Naive thymus-derived CD4-positive, alpha-beta T cell (primary cell): ENCODE data around the gene MAP1S. TPM values are rescaled to one million over a fixed set of nuclear protein-coding genes. Genes with fewer than 3 reads are reported as not detected.

ENCODE experiments used
- ATAC-seq: fragments of 150-1000 bp; cut with Tn5 transposase; 2 replicates; pipeline ENCODE4 v1.10.0; 2021; ENCODE audit warnings: mild to moderate bottlenecking, moderate library complexity
- CTCF ChIA-PET: fragments of 350-600 bp; sonication (Branson Sonifier 250); formaldehyde crosslinking; loops from one replicate; lab custom pipeline; 2021; ENCODE audit warnings: antibody characterized with exemption; lab: Charles Lee
- POLR2A ChIA-PET: fragments of 350-600 bp; sonication (Branson Sonifier 250); formaldehyde crosslinking; loops from one replicate; lab custom pipeline; 2021; ENCODE audit warnings: antibody characterized with exemption, inconsistent platforms; lab: Charles Lee
- DNase-seq, 9 donors: peaks; one replicate each; pipeline versions ENCODE4 v3.0.0 to v3.0.0-alpha.2; 2020 to 2022; ENCODE audit warnings: mixed read lengths in 1 of 9
- H3K27ac ChIP-seq: one replicate; pipeline ENCODE4 v1.7.0; 2013; ENCODE audit warnings: mild to moderate bottlenecking, low read depth, low read length, moderate library complexity
- H3K27me3 ChIP-seq, 2 donors: one replicate each; pipeline ENCODE4 v1.7.0; 2013; ENCODE audit warnings: low read length in 2 of 2, mild to moderate bottlenecking in 2 of 2, moderate library complexity in 2 of 2; ENCODE audit not compliant: control insufficient read depth in 2 of 2, insufficient read depth in 2 of 2
- H3K36me3 ChIP-seq, 3 experiments: 1 replicate in 2 of 3; 2 replicates in 1 of 3; pipeline ENCODE4 v1.7.0; 2013; ENCODE audit warnings: low read length in 3 of 3, mild to moderate bottlenecking in 3 of 3, moderate library complexity in 1 of 3; ENCODE audit not compliant: insufficient read depth in 3 of 3, control insufficient read depth in 2 of 3
- H3K4me1 ChIP-seq, 2 donors: one replicate each; pipeline ENCODE4 v1.7.0; 2013; ENCODE audit warnings: low read length in 2 of 2, mild to moderate bottlenecking in 2 of 2, moderate library complexity in 1 of 2; ENCODE audit not compliant: control insufficient read depth in 2 of 2, insufficient read depth in 2 of 2
- H3K4me3 ChIP-seq: 2 replicates; pipeline ENCODE4 v1.7.0; 2013; ENCODE audit warnings: mild to moderate bottlenecking, low read length
- H3K9me3 ChIP-seq, 3 experiments: 1 replicate in 2 of 3; 2 replicates in 1 of 3; pipeline ENCODE4 v1.7.0; 2013; ENCODE audit warnings: low read length in 3 of 3; ENCODE audit not compliant: control insufficient read depth in 2 of 3
- H3K27ac Mint-ChIP-seq, 9 donors: one replicate each; pipeline ENCODE4 v1.8.0; 2020 to 2022; ENCODE audit warnings: mixed read lengths in 9 of 9, mild to moderate bottlenecking in 8 of 9, moderate library complexity in 5 of 9, inconsistent platforms in 2 of 9
- H3K27me3 Mint-ChIP-seq, 5 donors: one replicate each; pipeline ENCODE4 v1.8.0; 2021 to 2022; ENCODE audit warnings: mixed read lengths in 5 of 5, mild to moderate bottlenecking in 1 of 5
- H3K36me3 Mint-ChIP-seq, 5 donors: one replicate each; pipeline ENCODE4 v1.8.0; 2020 to 2022; ENCODE audit warnings: mixed read lengths in 5 of 5, mild to moderate bottlenecking in 3 of 5, inconsistent platforms in 1 of 5
- H3K4me1 Mint-ChIP-seq, 7 donors: one replicate each; pipeline ENCODE4 v1.8.0; 2020 to 2022; ENCODE audit warnings: mixed read lengths in 7 of 7, mild to moderate bottlenecking in 3 of 7, inconsistent platforms in 1 of 7
- H3K4me3 Mint-ChIP-seq, 10 donors: one replicate each; pipeline ENCODE4 v1.8.0; 2020 to 2022; ENCODE audit warnings: mild to moderate bottlenecking in 10 of 10, mixed read lengths in 10 of 10, moderate library complexity in 6 of 10, inconsistent platforms in 2 of 10
- H3K9me3 Mint-ChIP-seq, 11 donors: one replicate each; pipeline ENCODE4 v1.8.0; 2020 to 2022; ENCODE audit warnings: mixed read lengths in 11 of 11, mild to moderate bottlenecking in 4 of 11, inconsistent platforms in 1 of 11, moderate library complexity in 1 of 11
- intact Hi-C, 2 donors: fragments of 100-400 bp; cut with micrococcal nuclease; formaldehyde crosslinking; loops; one replicate each; pipeline ENCODE4 v1.15.1; 2023
- polyA plus RNA-seq, 2 donors: library from polyadenylated mRNA; unstranded; fragments of 300-500 nt; fragmentation: Illumina TruSeq; gene quantifications; one replicate each; pipeline ENCODE4 v1.2.3, GENCODE V29; 2021
- total RNA-seq, 6 experiments: library from RNA in 5 of 6; stranded (reverse) in 5 of 6; gene quantifications; 1 replicate in 5 of 6; 2 replicates in 1 of 6; pipeline ENCODE4 v1.2.3 and lab custom pipeline; 2021 to 2026

The MAP1S gene
- total and polyA plus RNA-seq, 7 experiments from 2014 or later = 21.9 to 73.8 (median 49.8) TPM

DNA sequence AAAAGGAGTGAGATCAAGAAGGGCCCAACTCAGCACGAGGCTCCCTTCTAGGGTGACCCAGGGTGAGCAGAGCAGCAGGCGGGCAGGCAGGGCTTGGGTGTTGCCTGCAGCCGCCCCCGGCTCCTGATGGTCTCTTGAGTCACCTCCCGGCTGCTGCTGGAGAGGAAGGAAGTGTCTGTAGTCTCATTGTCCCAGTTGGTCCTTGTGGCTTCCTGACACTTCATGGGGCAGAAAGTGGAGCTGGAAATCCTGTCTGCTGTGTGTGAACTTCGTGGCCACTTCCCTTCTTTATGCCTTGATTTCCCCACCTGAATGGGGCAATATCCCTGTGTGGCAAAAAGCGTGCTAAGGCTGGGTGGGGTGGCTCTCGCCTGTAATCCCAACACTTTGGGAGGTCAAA is 2.5 kb downstream of the MAP1S start:
- intact Hi-C loops = no loop called here
- Histone ChIP-seq H3K27me3 (no peaks in the 10 kb centered on the region), H3K27ac (no peak overlapping the region), H3K9me3 (no peaks in the 10 kb centered on the region), H3K4me1 (peaks cover 19 to 24% of the 10 kb centered on the region in 2 donors), H3K36me3 (peaks cover 0 to 42% (median 11%) of the 10 kb centered on the region in 3 experiments), H3K4me3 (no peak overlapping the region)
- Mint-ChIP-seq H3K9me3 (no peaks in the 10 kb centered on the region), H3K4me1 (peaks cover 37 to 47% (median 41%) of the 10 kb centered on the region in 7 donors), H3K27ac (peak overlapping the region in 5 of 9 donors; percentile 31 to 83 (median 54)), H3K36me3 (peaks cover 0 to 11% (median 4%) of the 10 kb centered on the region in 5 donors), H3K4me3 (peak overlapping the region in 9 of 10 donors; percentile 84 to 93 (median 89)), H3K27me3 (peaks cover 0 to 2% (median 0%) of the 10 kb centered on the region in 5 donors)
- ChIA-PET POLR2A (interaction anchor here (1.0 to 1.8 kb wide), 2 partner anchors 19 to 128 kb away, joined by 3 to 6 read pairs; no protein-coding TSS in a partner anchor), CTCF (no interaction called here)
- ATAC-seq (peak; percentile 36), DNase-seq (no peak)

DNA sequence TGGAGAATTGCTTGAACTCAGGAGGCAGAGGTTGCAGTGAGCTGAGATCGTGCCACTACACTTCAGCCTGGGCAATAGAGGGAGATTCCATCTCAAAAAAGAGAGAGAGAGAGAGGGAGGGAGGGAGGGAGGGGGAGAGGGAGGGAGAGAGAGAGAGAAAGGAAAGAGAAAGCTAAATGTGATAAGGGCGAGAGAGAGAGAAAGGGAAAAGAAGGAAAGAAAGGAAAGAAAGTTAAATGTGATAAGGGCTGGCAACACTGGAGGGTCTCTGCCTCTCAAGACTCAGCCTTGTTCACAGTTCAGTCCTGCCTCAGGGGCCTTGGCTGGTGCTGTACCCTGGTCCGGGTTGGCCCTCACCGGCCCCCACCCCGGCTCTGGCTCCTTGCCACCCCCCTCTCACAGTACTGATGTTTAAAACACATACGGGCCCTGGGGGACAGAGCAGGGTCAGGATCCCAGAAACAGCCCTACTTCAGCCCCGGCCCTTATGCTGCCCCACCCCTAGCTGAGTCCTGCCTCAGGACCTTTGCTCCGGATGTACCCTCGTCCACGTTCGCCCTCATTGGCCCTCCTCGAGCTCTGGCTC is 3.5 kb downstream of the MAP1S start:
- Histone ChIP-seq H3K27ac (no peak overlapping the region), H3K9me3 (no peaks in the 10 kb centered on the region), H3K36me3 (peaks cover 0 to 51% (median 12%) of the 10 kb centered on the region in 3 experiments), H3K4me1 (peaks cover 19 to 24% of the 10 kb centered on the region in 2 donors), H3K4me3 (no peak overlapping the region), H3K27me3 (no peaks in the 10 kb centered on the region)
- Mint-ChIP-seq H3K9me3 (no peaks in the 10 kb centered on the region), H3K4me3 (peak overlapping the region in 1 of 10 donors; percentile 91), H3K27me3 (no peaks in the 10 kb centered on the region), H3K36me3 (peaks cover 0 to 11% (median 4%) of the 10 kb centered on the region in 5 donors), H3K27ac (no peak overlapping the region), H3K4me1 (peaks cover 32 to 40% (median 35%) of the 10 kb centered on the region in 7 donors)
- DNase-seq (no peak), ATAC-seq (no peak)
- intact Hi-C loops = no loop called here
- POLR2A ChIA-PET = no interaction called here
- CTCF ChIA-PET = no interaction called here

DNA sequence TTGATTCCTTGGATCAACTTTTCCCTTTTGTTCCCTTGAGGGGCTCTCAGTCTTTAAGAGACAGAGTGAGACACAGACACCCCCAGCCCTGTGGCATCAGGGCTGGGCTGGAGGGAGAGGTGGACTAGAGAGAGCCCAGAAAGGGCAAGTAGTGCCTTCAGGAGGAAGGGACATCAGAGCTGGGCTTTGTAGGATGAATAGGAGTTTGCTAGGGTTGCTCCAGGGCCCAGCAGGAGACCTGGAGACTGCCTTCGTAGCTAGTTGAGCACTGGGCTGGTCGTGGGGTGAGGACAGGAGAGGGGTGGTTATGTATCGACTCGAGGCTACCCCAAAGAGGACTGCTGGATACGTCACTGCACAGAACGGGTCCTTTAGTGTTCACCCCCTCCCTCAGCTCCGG is 5.4 kb downstream of the MAP1S start:
- Mint-ChIP-seq H3K9me3 (no peaks in the 10 kb centered on the region), H3K4me1 (peaks cover 24 to 40% (median 34%) of the 10 kb centered on the region in 7 donors), H3K27me3 (no peaks in the 10 kb centered on the region), H3K4me3 (no peak overlapping the region), H3K27ac (peak overlapping the region in 2 of 9 donors; percentile 14 to 78), H3K36me3 (peaks cover 0 to 12% (median 4%) of the 10 kb centered on the region in 5 donors)
- Histone ChIP-seq H3K36me3 (peaks cover 0 to 66% (median 14%) of the 10 kb centered on the region in 3 experiments), H3K9me3 (no peaks in the 10 kb centered on the region), H3K27ac (no peak overlapping the region), H3K4me1 (peaks cover 18 to 19% of the 10 kb centered on the region in 2 donors), H3K4me3 (no peak overlapping the region), H3K27me3 (no peaks in the 10 kb centered on the region)
- ChIA-PET CTCF (interaction anchor here (1.0 to 1.2 kb wide), 2 partner anchors 21 to 131 kb away, joined by 3 to 4 read pairs; no protein-coding TSS in a partner anchor), POLR2A (no interaction called here)
- no peak for DNase-seq
- ATAC-seq = no peak
- intact Hi-C loops = loop anchor here in 1 of 2 donors (1.0 kb wide), 1 partner anchor 60 kb away; no protein-coding TSS in a partner anchor

DNA sequence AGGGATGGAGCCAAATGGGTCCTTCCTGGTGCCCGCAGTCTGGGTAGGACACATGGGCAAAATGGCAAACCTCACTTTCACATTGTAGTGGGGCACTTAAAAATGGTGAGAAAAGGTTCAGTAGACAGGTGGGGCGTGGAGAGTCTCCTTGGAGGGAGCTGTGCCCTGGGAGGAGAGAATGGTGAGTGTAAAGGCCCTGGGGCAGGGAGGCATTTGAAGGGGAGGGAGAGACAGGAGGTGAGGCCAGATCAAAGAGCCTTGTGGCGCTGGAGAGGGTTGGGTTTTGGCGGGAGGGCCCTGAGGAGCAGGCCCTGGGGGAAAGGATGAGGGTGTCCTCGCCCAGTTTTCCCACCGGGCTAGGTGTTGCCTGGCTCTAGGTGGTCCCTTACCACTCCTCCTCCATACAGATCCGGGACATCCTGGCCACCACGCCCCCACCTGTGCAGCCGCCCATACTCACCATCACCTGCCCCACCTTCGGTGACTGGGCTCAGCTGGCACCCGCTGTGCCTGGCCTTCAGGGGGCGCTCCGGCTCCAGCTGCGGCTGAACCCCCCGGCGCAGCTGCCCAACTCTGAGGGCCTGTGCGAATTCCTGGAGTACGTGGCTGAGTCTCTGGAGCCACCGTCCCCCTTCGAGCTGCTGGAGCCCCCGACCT is 6.3 kb downstream of the MAP1S start:
- no peaks in the 10 kb centered on the region for H3K27me3 ChIP-seq
- intact Hi-C loops = loop anchor here in 1 of 2 donors (1.0 kb wide), 1 partner anchor 59 kb away; no protein-coding TSS in a partner anchor
- Mint-ChIP-seq H3K27ac (peak overlapping the region in 6 of 9 donors; percentile 8 to 69 (median 52)), H3K4me3 (no peak overlapping the region), H3K9me3 (no peaks in the 10 kb centered on the region), H3K4me1 (peaks cover 24 to 40% (median 34%) of the 10 kb centered on the region in 7 donors), H3K27me3 (no peaks in the 10 kb centered on the region), H3K36me3 (peaks cover 0 to 16% (median 4%) of the 10 kb centered on the region in 5 donors)
- ATAC-seq (peak; percentile 20), DNase-seq (no peak)
- H3K4me1 ChIP-seq = peaks cover 12% of the 10 kb centered on the region in 2 donors
- H3K4me3 ChIP-seq = no peak overlapping the region
- CTCF ChIA-PET = interaction anchor here (1.0 kb wide), 1 partner anchor 130 kb away, joined by 3 read pairs; no protein-coding TSS in a partner anchor
- no peak overlapping the region for H3K27ac ChIP-seq
- no peaks in the 10 kb centered on the region for H3K9me3 ChIP-seq
- POLR2A ChIA-PET = interaction anchor here (0.5 kb wide), 1 partner anchor 106 kb away, joined by 3 read pairs; no protein-coding TSS in a partner anchor
- H3K36me3 ChIP-seq = peaks cover 0 to 70% (median 14%) of the 10 kb centered on the region in 3 experiments

DNA sequence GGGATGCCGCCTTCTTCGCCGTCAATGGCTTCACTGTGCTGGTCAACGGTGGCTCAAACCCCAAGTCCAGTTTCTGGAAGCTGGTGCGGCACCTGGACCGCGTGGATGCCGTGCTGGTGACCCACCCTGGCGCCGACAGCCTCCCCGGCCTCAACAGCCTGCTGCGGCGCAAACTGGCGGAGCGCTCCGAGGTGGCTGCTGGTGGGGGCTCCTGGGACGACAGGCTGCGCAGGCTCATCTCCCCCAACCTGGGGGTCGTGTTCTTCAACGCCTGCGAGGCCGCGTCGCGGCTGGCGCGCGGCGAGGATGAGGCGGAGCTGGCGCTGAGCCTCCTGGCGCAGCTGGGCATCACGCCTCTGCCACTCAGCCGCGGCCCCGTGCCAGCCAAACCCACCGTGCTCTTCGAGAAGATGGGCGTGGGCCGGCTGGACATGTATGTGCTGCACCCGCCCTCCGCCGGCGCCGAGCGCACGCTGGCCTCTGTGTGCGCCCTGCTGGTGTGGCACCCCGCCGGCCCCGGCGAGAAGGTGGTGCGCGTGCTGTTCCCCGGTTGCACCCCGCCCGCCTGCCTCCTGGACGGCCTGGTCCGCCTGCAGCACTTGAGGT is 7.0 kb downstream of the MAP1S start:
- peaks cover 0 to 77% (median 14%) of the 10 kb centered on the region in 3 experiments for H3K36me3 ChIP-seq
- no peaks in the 10 kb centered on the region for H3K27me3 Mint-ChIP-seq
- intact Hi-C loops = no loop called here

More for the DNA sequence above, 7.0 kb downstream of the MAP1S start:
- Mint-ChIP-seq H3K4me1 (peaks cover 20 to 40% (median 32%) of the 10 kb centered on the region in 7 donors), H3K9me3 (no peaks in the 10 kb centered on the region), H3K27ac (no peak overlapping the region), H3K36me3 (peaks cover 1 to 19% (median 8%) of the 10 kb centered on the region in 5 donors), H3K4me3 (no peak overlapping the region)
- Histone ChIP-seq H3K27ac (no peak overlapping the region), H3K9me3 (no peaks in the 10 kb centered on the region), H3K27me3 (no peaks in the 10 kb centered on the region), H3K4me1 (peaks cover 5% of the 10 kb centered on the region in 2 donors), H3K4me3 (no peak overlapping the region)
- ChIA-PET CTCF (interaction anchor here (1.0 kb wide), 1 partner anchor 130 kb away, joined by 3 read pairs; no protein-coding TSS in a partner anchor), POLR2A (no interaction called here)
- ATAC-seq = no peak
- DNase-seq = no peak
